HAP-1 (cell line): ENCODE measurements around the gene TPSB2.
"Not testable (repeated sequence)": the region's sequence is repeated elsewhere in the genome, so short reads cannot be mapped to it uniquely, and the experiment has no call there.

Experiments used
- DNase-seq, 2 experiments: peaks; one replicate each; pipeline ENCODE4 v3.0.0-alpha.2; 2016 to 2020; ENCODE audit warnings: low spot score in 2 of 2
- H3K27me3 ChIP-seq: fragments of 250-450 bp; sonication (Bioruptor Pico); 2 replicates; pipeline ENCODE4 v1.5.1; 2020; ENCODE audit warnings: low read depth, mild to moderate bottlenecking, moderate library complexity
- H3K36me3 ChIP-seq: fragments of 250-450 bp; sonication (Bioruptor Pico); replicated peaks from 2 replicates; pipeline ENCODE4 v1.5.1; 2020; ENCODE audit warnings: mild to moderate bottlenecking
- H3K4me1 ChIP-seq: fragments of 250-450 bp; sonication (Bioruptor Pico); 2 replicates; pipeline ENCODE4 v1.5.1; 2020; ENCODE audit warnings: mild to moderate bottlenecking
- H3K4me3 ChIP-seq: fragments of 250-450 bp; sonication (Bioruptor Pico); 2 replicates; pipeline ENCODE4 v1.5.1; 2020; ENCODE audit warnings: mild to moderate bottlenecking, moderate library complexity
- H3K9me3 ChIP-seq: fragments of 250-450 bp; sonication (Bioruptor Pico); 2 replicates; pipeline ENCODE4 v1.5.1; 2020; ENCODE audit warnings: mild to moderate bottlenecking, moderate library complexity
- in situ Hi-C: fragments of 300-500 bp; cut with MboI; formaldehyde crosslinking; loops from 3 replicates; pipeline ENCODE4 v1.14.3; 2020; ENCODE audit warnings: low sequenced_read_pairs, inconsistent platforms, mixed read lengths

Gene TPSB2

DNA sequence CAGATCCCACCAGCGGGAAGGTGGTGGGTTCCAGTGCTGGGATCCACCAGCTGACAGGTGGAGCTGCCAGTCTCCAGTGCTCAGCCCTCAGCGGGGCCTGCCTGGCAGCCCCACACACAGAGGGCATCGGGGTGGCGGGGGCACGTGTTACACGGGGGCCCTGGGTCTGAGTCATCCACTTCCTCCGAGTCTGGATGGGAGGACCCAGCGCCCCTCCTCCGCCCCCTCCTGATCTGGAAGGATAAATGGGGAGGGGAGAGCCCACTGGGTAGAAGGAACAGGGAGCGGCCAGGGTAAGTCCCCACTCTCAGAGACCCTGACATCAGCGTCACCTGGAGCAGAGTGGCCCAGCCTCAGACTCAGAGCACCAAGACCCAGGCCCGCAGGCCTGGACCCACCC is 10.5 kb upstream of the TPSB2 start, which contains the start of gene TPSAB1:
Gene TPSAB1 (plus strand): TSS at position 270 of the 400 bp plus-strand sequence. CDS start 234 bp downstream, outside the sequence.
- in situ Hi-C loops, H3K4me1 ChIP-seq, H3K4me3 ChIP-seq, H3K36me3 ChIP-seq, DNase-seq, H3K27me3 ChIP-seq, H3K9me3 ChIP-seq: not testable (repeated sequence)

DNA sequence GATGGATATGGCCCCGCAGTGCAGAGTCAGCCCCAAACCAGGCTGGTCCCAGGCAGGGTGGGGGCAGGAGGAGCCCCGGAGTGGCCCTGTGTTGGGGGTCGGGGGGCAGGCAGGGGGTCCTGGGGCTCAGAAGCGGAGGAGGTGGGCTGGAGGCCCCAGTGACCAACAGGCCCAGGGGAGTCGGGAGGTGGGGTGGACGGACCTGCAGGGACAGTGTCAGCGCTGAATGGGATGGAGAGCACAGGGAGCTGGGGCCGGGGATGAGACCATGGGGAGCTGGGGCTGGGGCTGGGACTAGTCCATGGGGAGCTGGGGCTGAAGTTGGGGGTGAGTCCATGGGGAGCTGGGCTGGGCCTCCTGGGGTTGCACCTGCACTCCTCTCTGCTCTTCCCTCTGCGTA is 9.6 kb upstream of the TPSB2 start:
- in situ Hi-C loops, H3K27me3 ChIP-seq, H3K36me3 ChIP-seq, H3K4me1 ChIP-seq, H3K9me3 ChIP-seq, H3K4me3 ChIP-seq, DNase-seq: not testable (repeated sequence)

DNA sequence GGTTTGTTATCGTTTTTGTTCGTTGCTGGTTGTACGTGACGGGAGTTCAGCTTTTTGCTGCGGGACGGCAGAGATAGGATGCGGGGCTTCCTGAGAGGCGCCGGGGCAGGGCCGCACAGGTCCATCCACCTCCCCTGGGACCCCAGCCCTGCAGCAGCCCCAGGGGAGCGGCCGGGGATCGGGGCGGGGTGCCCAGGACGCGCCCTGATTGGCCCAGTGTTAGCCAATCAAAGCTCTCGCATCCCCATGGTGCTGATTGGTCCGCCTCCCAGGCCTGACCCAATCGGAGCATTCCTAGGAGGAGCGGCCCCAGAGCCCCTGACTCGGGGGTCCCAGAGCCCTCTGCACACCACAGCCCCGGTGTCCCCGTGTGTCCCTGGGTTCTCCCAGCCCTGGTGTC is 8.9 kb upstream of the TPSB2 start:
- H3K27me3 ChIP-seq, DNase-seq, in situ Hi-C loops, H3K9me3 ChIP-seq, H3K4me1 ChIP-seq, H3K4me3 ChIP-seq, H3K36me3 ChIP-seq: not testable (repeated sequence)

DNA sequence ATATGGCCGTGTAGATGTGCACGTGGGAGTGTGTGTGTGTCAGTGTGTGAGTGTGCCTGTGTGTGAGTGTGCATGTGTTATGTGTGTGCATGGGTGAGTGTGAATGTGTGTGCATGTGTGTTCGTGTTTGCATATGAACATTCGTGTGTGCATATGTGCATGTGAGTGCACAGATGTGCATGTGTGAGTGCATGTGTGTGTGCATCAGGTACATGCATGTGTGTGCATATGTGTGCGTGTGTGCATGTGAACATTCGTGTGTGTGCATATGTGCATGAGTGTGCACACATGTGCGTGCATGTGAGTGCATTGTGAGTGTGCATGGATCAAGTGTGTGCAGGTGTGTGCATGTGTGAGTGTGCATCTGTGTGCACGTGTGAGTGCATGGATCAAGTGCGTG is 8.0 kb upstream of the TPSB2 start:
- no peak overlapping the region for H3K4me3 ChIP-seq

DNA sequence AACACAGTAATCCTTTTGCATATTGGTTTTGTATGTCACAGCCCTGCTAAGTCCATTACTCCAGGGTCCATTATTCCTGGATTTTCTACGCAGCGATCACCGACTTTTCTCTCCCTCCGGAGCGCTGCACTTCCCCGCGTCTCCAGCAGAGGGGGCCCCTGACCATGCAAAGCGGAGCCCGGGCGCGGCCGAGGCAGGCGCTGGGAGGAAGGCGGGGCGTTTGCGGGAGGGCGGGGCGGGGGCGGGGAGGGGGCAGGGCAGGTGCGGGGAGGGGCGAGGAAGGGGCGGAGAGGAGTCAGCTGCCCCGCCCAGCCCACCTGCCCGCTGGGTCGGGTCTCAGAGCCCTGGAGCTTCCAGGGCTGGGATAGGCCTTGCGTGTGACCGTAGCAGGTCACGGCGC is 6.7 kb upstream of the TPSB2 start:
- in situ Hi-C loops = not testable (repeated sequence)

More for the DNA sequence above, 8.0 kb upstream of the TPSB2 start:
- H3K36me3 ChIP-seq = no peaks in the 10 kb centered on the region
- in situ Hi-C loops = no loop called here
- H3K27me3 ChIP-seq = no peaks in the 10 kb centered on the region
- H3K4me1 ChIP-seq = no peaks in the 10 kb centered on the region
- DNase-seq = no peak
- H3K9me3 ChIP-seq = no peaks in the 10 kb centered on the region

DNA sequence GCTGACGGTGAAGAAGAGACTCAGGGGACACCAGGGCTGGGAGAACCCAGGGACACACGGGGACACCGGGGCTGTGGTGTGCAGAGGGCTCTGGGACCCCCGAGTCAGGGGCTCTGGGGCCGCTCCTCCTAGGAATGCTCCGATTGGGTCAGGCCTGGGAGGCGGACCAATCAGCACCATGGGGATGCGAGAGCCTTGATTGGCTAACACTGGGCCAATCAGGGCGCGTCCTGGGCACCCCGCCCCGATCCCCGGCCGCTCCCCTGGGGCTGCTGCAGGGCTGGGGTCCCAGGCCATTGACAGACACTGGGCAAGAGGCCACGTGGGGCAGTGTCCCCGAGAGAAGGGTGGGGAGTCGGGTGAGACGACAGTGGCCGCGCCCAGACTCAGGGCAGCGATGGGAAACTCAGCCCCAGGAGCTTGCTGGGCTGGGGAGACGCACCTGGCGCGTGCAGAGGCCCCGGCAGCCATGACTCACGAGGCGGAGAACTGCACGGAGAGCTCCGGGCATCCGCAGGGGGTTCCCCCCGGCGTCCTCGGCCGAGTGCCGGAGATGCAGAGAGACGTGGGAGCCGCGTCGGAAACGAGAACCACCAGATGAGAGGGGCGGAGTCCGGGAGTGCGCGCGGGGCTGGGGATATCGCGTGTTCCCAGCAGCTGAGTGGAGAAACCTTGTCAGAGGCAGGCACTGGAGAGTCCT is 2.2 kb upstream of the TPSB2 start:
- H3K9me3 ChIP-seq, DNase-seq, H3K27me3 ChIP-seq, H3K36me3 ChIP-seq, in situ Hi-C loops, H3K4me3 ChIP-seq, H3K4me1 ChIP-seq: not testable (repeated sequence)

More for the DNA sequence above, 6.7 kb upstream of the TPSB2 start:
- not testable (repeated sequence) for DNase-seq, H3K36me3 ChIP-seq, H3K4me1 ChIP-seq, H3K4me3 ChIP-seq, H3K9me3 ChIP-seq, H3K27me3 ChIP-seq

DNA sequence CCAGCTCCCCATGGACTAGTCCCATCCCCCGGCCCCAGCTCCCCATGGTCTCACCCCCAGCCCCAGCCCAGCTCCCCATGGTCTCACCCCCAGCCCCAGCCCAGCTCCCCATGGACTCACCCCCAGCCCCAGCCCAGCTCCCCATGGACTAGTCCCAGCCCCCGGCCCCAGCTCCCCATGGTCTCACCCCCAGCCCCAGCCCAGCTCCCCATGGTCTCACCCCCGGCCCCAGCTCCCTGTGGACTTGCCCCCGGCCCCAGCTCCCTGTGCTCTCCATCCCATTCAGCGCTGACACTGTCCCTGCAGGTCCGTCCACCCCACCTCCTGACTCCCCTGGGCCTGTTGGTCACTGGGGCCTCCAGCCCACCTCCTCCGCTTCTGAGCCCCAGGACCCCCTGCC is 1.3 kb upstream of the TPSB2 start:
- H3K9me3 ChIP-seq, H3K4me3 ChIP-seq, H3K4me1 ChIP-seq, H3K27me3 ChIP-seq, DNase-seq, in situ Hi-C loops, H3K36me3 ChIP-seq: not testable (repeated sequence)

DNA sequence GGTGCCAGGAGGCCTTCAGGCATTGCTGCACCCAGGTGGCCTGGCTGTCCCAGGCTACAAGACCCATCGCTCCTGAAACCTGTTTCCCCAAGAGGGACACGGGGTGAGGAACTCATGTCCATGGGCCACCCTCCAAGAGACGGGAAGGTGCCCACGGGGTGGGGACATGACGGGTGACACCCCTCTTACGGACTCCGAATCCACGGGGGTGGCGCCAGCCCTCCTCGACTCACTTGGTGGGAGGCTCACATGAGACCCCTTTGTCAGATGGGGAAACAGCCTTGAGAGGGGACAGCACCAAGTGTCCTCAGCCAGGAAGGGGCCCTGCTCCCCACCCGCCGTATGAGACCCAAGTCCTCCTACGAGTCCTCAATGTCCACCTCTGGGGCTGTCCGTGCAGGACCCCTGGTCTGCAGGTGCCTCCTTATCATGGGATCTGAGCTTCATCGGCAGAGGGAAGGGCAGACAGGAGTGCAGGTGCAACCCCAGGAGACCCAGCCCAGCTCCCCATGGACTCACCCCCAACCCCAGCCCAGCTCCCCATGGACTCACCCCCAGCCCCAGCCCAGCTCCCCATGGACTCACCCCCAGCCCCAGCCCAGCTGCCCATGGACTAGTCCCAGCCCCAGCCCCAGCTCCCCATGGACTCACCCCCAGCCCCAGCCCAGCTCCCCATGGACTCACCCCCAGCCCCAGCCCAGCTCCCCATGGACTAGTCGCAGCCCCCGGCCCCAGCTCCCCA is 658 bp upstream of the TPSB2 start:
- not testable (repeated sequence) for H3K9me3 ChIP-seq, H3K4me3 ChIP-seq

DNA sequence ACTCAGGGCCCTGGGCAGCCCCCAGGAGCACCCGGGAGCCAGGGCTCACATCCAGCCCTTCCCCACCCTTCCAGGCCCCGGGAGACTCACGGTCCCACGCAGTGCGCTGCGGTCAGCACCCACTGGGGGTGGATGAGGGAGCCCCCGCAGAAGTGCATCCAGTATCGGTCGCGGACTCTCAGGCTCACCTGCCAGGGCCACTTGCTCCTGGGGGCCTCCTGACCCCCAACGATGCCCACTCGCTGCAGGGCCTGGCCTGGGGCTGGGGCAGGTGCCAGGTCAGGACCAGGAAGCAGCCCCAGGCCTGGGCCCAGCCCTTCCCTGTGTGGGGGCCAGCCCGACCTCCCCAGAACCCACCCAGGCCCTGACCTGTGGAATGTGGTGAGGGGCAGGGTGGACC is 508 bp downstream of the TPSB2 start:
- DNase-seq, H3K9me3 ChIP-seq, H3K4me3 ChIP-seq, H3K4me1 ChIP-seq, H3K36me3 ChIP-seq, in situ Hi-C loops, H3K27me3 ChIP-seq: not testable (repeated sequence)

More for the DNA sequence above, 658 bp upstream of the TPSB2 start:
- H3K36me3 ChIP-seq, H3K4me1 ChIP-seq, H3K27me3 ChIP-seq, DNase-seq, in situ Hi-C loops: not testable (repeated sequence)

DNA sequence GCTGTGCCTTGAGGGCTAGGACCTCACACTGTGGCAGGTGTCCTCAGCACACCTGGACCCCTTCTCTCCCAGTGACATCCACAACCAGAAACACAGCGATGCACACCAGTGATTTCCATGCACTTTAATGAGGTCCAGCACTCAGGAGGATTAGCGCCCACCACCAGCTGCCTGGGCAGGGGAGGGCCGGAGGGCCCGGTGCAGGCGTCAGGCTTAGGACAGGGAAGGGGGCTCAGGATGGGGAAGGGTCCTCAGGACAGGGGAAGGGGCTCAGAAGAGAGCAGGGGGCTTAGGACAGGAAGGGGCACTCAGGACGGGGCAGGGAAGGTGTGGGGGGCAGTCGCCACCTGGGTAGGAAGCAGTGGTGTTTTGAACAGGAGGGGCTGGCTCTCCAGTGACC is 1.8 kb downstream of the TPSB2 start:
- H3K4me1 ChIP-seq, DNase-seq, H3K9me3 ChIP-seq, in situ Hi-C loops, H3K4me3 ChIP-seq, H3K36me3 ChIP-seq, H3K27me3 ChIP-seq: not testable (repeated sequence)

DNA sequence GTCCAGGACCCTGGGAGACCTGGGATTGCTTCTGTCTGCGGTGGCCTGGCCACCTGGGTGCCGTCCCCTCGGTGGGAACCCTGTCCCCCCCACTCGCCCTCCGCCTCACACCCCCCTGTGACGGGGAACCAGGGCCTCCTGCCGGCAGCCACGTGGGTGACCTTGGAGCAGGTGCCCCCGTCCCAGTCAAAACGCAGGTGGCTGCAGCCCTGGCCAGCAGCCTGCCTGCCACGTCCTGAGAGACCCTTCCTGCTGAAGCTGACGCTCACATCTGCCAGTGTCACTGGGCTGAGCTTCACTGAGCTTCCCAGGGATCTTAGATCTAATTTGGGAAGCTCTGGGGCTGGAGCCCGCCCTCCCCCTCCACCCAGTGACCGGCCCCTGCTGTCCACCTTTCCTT is 3.3 kb downstream of the TPSB2 start:
- H3K36me3 ChIP-seq, H3K27me3 ChIP-seq, DNase-seq, H3K9me3 ChIP-seq, in situ Hi-C loops, H3K4me1 ChIP-seq, H3K4me3 ChIP-seq: not testable (repeated sequence)

DNA sequence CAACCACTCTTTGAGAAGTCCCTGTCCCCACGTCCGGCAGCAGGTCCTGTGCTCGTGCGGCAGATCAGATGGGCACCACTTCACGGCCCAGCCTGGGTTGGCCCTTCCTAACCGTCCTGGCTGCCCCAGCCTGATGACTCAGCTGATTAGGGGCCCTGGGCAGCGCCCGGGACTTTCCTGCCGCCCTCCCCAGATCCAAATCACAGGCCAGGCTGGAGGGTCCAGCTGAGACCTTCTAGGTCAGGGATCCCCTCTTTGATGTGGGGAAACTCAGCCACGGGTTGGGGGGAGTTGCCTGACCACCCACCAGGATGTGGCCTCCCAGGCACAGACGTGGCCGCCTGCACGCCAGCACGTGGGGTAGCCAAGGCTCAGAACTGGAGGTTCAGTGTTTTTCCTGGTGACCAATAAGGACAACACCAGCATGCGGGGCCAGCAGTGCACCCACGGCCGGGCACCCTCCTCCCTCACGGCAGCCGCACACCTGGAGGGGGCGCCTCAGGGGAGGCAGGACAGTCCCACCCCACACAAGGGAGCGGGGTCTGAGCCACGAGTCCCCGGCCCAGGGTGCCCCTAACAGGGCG is 4.2 kb downstream of the TPSB2 start:
- in situ Hi-C loops, H3K27me3 ChIP-seq, DNase-seq: not testable (repeated sequence)

DNA sequence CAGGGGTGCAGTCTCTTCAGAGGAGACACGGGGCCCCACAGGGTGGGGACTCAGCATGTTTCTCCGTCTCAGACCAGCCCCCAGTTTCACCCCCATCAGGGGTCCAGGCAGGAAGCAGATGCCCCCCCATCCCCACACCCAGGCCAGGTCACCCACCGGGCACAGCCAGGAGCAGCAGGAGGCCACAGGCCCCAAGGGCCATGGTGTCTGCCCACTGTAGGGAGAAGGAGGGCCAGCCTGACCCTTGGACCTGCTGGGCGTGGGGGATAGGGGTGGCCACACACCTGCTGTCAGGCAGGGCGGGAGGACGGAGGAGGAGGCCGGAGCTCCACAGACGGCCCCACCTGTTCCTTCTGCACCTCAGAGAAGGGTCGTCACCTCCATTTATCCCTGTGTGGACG is 4.9 kb downstream of the TPSB2 start, which contains the start of gene TPSG1:
Gene TPSG1 (minus strand): TSS at position 218 of the 401 bp plus-strand sequence. CDS start 16 bp downstream, at position 202.
- in situ Hi-C loops = no loop called here
- no peak for DNase-seq
- Histone ChIP-seq H3K4me3 (no peak within 1 kb of the TSS), H3K4me1 (no peaks in the 10 kb centered on the region), H3K36me3 (no peaks in the 10 kb centered on the region), H3K27me3 (no peaks in the 10 kb centered on the region), H3K9me3 (no peaks in the 10 kb centered on the region)

More for the DNA sequence above, 4.2 kb downstream of the TPSB2 start:
- H3K36me3 ChIP-seq, H3K4me3 ChIP-seq, H3K9me3 ChIP-seq, H3K4me1 ChIP-seq: not testable (repeated sequence)

DNA sequence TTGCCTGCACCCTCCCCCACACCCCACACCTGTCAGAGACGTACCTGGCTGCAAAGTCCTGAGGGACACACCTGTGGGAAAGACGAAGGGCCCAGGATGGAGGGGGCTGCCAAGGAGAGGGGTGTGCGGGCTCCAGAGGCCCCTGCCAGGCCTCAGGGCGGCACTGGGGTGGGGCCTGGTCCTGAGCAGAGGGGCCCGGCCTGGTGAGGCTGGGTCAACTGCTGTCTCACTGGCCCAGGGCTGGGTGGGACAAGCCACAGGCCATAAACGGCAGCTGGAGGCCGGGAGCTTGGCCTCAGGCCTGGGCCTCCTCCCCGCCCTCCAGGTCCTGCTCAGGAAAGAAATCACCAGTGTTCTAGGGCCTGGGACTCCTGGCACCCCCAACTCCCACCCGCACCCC is 5.4 kb downstream of the TPSB2 start:
- Histone ChIP-seq H3K4me3 (no peak overlapping the region), H3K36me3 (no peaks in the 10 kb centered on the region), H3K4me1 (no peaks in the 10 kb centered on the region), H3K9me3 (no peaks in the 10 kb centered on the region), H3K27me3 (no peaks in the 10 kb centered on the region)
- no peak for DNase-seq
- in situ Hi-C loops = no loop called here
